Inflammatory macrophage (primary cell): Measurements from ENCODE around the gene C1orf210.

ENCODE experiments used
- DNase-seq, 2 donors: peaks; one replicate each; pipeline ENCODE4 v3.0.0-alpha.2; 2020 to 2022

Gene C1orf210

DNA sequence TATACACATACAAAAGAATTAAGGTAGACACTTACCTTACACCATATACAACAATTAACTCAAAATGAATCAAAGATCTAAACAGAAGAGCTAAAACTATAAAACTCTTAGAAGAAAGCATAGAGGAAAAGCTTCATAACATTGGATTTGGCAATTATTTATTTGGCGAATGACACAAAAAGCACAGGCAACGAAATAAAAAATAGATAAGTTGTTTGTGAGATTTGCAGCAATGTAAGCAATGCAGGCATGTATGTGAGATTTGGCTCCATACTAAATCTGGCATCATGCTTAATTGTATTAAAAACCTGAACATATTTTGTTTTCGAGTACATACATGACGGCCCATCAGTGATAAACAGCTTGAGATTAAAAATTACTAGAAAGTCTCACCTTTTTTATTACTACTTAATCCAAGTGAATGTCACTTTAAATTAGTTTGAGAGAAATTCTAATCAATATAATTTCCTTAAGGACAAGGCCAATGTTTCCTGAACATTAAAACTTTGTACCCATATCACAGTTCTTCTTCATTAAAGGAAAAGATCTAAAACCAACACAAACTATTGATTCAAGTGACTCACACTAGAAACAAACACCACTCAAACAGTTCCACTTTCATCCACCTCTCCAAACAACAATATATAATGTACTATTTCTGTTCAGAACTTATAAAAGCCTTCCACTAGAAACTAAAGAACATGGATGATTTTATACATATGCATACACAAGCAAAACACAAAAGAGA is 38.7 kb downstream of the C1orf210 start:
- DNase-seq, result no peak

DNA sequence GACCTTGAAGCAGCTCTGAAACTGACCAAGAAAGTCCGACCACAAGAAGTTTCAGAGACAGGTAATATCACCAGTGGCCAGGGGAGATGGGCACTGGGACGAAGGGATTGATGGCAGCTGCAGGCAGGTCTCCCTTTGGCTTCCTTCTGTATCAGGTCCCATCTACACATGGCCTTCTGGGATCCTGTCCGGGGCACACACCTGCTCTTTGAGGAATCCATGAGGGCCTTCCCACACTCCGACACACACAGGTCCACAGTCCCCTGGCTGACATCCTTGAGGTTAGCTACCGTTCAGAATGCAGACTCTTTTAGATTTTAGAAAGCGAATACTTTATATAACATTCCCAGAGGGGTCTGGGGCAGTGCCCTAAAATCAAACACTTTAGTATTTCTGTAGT is 42.1 kb downstream of the C1orf210 start:
- DNase-seq, result no peak

DNA sequence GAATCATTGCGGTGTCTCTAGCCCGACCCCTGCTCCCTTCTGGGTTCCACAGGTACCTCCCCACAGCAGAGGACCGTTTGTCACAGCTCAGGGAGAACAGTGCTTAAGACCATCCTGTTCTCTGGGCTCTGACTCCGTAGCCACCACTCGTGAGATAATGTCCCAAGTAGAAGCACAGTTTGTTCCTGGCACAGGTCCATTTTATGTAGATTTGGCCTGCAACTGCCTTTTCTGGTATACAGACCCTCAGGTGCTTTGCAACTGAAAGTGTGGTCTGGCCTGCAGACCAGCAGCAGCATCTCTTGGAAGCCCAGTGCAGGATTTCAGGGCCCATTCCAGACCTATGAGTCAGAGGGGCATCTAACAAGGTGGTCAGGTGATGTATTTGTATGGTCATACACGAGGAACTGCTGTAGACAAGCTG is 44.0 kb downstream of the C1orf210 start:
- no peak for DNase-seq

- DNase-seq, result peak; percentile 26 to 36
Observed at GRCh38 chr1:43239484-43239883, 45.9 kb downstream of the C1orf210 start.

GRCh38 chr1:43238991-43239469 is 46.4 kb downstream of the C1orf210 start:
- DNase-seq, result no peak

DNA sequence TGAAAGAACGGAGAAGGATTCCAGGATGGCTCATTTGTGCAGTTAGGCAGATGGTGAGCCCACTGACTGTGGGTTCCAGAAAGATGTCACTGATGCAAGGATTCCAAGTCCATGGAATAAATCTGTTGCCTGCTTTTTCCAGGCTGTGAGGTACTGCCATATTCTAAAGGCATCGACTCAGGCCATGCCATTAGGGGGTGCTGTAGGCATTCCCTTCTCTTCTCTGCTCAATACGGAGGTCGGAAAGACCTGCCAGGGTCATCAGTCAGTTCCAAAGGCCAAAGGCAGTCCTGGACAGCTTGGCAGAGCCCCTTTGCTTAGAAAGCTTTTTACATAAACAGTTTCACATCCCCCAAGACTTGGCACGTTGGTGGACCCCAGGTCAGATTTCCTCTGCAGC is 47.3 kb downstream of the C1orf210 start:
- DNase-seq, result peak; percentile 73 to 79

GRCh38 chr1:43237121-43237520 is 48.3 kb downstream of the C1orf210 start:
- DNase-seq, result no peak

DNA sequence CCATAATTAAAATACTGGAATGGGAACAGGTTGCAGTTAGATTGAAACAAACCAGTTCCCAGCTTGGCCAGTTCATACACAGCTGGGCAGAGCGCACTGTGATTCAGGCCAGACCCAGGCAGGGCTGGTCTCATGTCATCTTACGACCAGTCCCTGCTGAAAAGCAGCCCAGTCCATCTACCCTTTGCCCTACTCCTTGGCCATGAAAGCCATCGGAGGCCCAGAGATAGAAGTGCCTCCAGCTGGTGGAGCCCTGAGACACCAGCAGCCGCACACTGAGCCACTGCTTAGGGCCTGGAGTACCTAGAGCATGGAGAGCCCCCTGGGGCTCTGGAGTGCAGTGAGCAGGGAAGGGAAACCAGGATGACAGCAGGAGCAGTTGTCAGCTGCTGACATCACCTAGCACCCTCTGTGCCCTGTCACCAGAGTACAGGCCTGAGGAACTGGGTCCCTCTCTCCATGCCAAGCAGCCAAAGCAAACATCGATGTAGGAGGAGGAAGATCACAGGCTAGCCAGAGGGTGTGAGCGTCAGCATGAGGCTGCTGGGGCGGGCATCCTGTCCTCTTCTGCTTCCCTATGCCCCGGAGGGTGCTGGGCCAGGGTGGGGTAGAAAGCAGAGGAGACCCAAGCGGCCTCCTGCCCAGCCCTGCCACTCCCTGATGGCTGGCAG is 49.8 kb downstream of the C1orf210 start:
- DNase-seq, result peak; percentile 25 to 58

- DNase-seq, result no peak
Observed at GRCh38 chr1:43235040-43235439, 50.3 kb downstream of the C1orf210 start.

GRCh38 chr1:43234267-43234666 is 51.1 kb downstream of the C1orf210 start:
- no peak for DNase-seq

DNA sequence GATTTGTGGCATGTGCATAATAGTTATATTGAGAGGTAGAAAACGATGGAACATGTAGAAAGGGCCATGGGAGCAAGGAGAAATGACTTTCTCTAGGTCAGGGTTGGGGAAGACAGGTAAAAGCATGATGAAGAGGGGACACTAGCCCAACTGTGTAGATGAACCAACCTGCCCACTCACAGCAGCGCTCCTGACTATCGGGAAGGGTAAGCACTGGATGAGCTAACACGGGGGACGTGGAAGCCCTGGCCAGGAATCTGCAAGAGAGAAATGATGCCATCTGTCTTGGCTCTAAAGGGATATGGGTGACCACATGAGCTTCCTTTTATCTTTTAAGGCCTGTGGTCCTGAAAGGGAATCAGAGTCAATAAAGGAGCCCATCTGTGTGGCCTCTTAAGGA is 51.8 kb downstream of the C1orf210 start:
- DNase-seq, result no peak

DNA sequence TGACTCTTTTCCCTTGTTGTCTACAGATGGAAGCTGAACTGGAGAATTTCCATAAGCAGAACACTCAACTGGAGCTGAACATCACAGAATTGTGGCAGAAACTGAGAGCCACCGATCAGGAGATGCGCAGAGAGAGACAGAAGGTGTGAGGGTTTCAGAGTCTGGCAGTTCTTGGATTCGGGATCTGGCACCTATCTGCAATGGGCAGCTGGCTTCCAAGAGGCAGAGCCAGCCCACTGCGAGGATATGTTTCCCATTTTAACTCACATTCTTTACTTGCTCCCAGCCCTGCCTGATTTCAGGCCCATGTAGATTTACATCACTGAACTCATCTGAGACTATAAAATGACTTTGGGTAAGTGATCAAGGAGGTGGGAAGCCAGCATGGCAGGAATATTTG is 52.9 kb downstream of the C1orf210 start:
- no peak for DNase-seq

GRCh38 chr1:43232074-43232473 is 53.3 kb downstream of the C1orf210 start:
- no peak for DNase-seq
